ENCODE measurements around the gene UGT1A4.

- TF ChIP-seq POLR2AphosphoS5 (IDR thresholded peaks at IDR 0.05; ENCODE audit: insufficient read depth, low read depth, low read length) (no peak), CTCF (IDR thresholded peaks at IDR 0.05; ENCODE audit: extremely low read depth in 1 of 2, insufficient read depth in 1 of 2, low read depth in 1 of 2, low read length in 2 of 2) (no peak), EZH2 (IDR thresholded peaks at IDR 0.05; ENCODE audit: borderline replicate concordance, low read depth, low read length, severe bottlenecking) (no peak), POLR2A (IDR thresholded peaks at IDR 0.05; ENCODE audit: low read depth, low read length) (no peak), JUN (IDR thresholded peaks at IDR 0.05; ENCODE audit: borderline replicate concordance, insufficient read depth, insufficient read length, low read depth) (no peak), MYC (IDR thresholded peaks at IDR 0.05; ENCODE audit: low read depth, low read length) (no peak), MAX (IDR thresholded peaks at IDR 0.05; ENCODE audit: insufficient read depth, insufficient read length) (no peak), FOS (IDR thresholded peaks at IDR 0.05; ENCODE audit: borderline replicate concordance, insufficient read depth, low read length) (no peak)
Observed at GRCh38 chr2:233691443-233692433, 26.8 kb upstream of the UGT1A4 start.

All from endothelial cell of umbilical vein (primary cell).